GM18951 (cell line): ENCODE results near the gene ASL.
"Not testable (repeated sequence)": the region's sequence is repeated elsewhere in the genome, so short reads cannot be mapped to it uniquely, and the experiment has no call there.

Experiments used
- POLR2A ChIP-seq: IDR thresholded peaks from 4 replicates; pipeline ENCODE4 v1.6.1; 2011; ENCODE audit warnings: mild to moderate bottlenecking; ENCODE audit not compliant: insufficient read length, insufficient read depth; ENCODE audit errors: extremely low read depth
- in situ Hi-C: fragments of 300-500 bp; cut with MboI; formaldehyde crosslinking; loops from one replicate; pipeline ENCODE4 v1.12.0; 2022; ENCODE audit warnings: low sequenced_read_pairs, mixed read lengths, inconsistent platforms; ENCODE audit not compliant: unreplicated experiment

The ASL gene

GRCh38 chr7:66075590-66076461 is at the start of gene ASL:
ASL (plus strand) TSS chr7:66075819; CDS start chr7:66076082, 263 bp downstream.
- peak; percentile 94 for TF ChIP-seq POLR2A
- in situ Hi-C loops, result no loop called here

DNA sequence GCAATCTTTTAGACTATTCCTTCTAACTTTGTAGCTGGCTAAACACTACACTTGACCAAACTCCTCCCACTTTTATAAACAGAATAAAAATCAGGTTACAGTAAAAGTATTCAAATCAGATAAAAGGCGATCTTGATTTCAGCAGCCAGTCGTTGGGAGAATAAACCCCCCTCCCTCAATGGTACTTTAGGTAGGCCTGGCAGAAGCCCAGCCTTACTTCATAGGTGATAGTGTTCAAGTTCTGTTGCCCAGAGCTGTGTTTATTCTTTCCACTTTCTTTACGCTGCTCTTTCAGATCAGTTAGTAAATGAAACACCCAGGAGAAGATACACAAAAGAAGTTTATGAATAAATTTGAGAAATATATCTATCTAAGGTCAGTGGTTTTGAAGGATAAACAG is 47.3 kb upstream of the ASL start:
- in situ Hi-C loops, result not testable (repeated sequence)

DNA sequence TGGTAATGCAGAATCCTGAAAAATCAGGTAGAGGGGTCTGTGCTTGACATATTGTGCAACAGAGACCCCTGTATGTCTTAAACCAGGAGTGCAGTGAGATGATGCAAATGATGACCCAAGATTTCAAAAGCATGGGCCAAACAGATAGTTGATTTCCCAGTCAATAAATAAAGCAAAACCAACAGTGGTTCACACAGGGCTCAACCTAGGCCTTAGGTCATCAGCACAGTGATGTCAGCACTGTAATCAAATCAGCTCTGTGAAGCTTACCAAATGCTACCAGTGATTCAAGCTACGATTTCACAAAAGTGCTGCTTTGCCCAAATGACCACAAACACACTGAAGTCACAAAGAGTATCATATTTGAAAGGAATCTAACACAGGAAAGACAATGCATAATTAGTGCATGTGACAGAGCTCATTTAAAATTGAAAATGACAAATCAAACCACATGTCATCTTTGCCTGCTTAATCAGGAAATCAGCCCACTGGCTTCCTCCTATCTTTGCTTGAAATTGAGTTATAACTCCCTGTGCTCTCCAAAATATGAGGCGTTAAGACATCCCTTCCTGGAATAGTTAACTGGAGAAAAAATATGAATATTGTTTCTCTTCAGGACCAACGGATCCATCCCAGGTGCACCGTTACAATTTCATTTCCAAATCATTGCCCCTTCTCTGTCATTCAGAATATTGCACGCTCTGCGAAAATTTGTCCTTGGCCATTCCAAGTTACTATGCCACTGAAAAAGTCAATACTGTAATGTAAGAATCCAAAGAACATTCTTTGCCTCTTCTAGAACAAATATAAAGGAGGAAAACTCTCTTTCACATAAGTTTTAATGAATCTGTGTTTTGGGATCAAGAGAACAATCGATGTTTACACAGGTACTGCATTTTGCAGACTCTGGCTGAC is 41.9 kb upstream of the ASL start:
- TF ChIP-seq POLR2A, result no peak
- in situ Hi-C loops, result no loop called here

- in situ Hi-C loops, result not testable (repeated sequence)
Measured at GRCh38 chr7:66034436-66035010, 41.1 kb upstream of the ASL start.

DNA sequence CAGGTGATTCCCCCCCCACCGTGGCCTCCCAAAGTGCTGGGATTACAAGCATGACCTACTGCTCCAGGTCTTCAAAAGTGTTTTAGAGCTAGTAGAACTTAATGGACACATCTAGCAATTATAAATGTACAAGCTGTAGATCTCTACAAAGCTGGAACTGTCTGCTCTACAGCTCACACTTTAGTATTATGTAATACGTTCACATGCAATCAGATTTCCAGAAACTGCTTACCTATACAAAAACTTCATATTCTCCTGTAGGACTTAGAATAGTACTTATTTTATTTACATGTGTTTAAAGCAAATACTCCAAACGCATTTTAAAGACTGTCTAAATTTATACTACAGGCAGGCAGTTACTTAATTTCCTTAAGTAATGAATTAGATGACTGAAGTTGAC is 39.2 kb upstream of the ASL start:
- in situ Hi-C loops, result no loop called here
- no peak for TF ChIP-seq POLR2A

GRCh38 chr7:66036788-66037187 is 38.8 kb upstream of the ASL start:
- TF ChIP-seq POLR2A, result no peak
- in situ Hi-C loops, result no loop called here

- no peak for TF ChIP-seq POLR2A
- in situ Hi-C loops, result no loop called here
Measured at GRCh38 chr7:66039094-66039670, 36.4 kb upstream of the ASL start.

- no peak for TF ChIP-seq POLR2A
- in situ Hi-C loops, result no loop called here
Measured at GRCh38 chr7:66043681-66044497, 31.7 kb upstream of the ASL start.

DNA sequence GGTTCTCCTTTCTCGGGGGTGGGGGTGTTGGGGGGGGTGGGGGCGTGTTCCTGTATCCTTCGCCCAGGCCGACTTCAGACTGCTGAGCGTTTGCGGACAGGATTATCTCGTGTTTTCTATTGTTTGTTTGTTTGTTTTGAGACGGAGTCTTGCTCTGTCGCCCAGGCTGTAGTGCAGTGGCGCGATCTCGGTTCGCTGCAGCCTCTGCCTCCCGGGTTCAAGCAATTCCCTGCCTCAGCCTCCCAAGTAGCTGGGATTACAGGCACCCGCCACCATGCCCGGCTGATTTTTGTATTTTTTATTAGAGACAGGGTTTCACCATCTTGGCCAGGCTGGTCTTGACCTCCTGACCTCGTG is 31.1 kb upstream of the ASL start:
- in situ Hi-C loops, result not testable (repeated sequence)

DNA sequence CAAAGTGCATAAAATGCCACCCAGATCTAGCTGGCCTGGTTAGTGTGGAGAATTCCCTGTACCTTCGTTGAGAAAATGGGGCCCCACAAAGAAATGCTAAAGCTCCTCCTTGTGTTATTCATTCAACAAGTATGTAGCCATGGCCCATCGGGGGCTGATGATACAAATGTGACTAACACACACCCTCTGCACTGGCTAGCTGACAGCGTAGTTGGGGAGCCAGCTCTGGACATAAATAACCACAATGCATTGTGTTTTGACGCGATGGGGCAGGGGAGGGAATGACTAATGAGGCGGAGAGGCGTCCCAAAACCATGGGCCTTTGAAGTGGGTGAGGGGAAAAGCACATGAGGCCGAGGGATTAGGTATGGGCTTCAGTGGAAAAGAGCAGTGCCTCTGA is 28.2 kb upstream of the ASL start:
- TF ChIP-seq POLR2A, result no peak
- in situ Hi-C loops, result no loop called here

DNA sequence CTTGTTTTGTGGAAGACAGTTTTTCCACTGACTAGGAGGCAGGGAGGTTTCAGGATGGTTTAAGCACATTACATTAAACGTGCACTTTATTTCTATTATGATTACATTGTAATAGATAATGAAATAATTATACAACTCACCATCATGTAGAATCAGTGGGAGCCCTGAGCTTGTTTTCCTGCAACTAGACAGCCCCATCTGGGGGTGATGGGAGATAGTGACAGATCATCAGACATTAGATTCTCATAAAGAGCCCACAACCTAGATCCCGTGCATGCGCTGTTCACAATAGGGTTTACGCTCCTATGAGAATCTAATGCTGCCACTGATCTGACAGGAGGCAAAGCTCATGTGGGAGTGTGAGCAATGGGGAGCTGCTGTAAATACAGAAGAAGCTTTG is 25.7 kb upstream of the ASL start:
- in situ Hi-C loops, result not testable (repeated sequence)

GRCh38 chr7:66050337-66050957 is 25.2 kb upstream of the ASL start:
- in situ Hi-C loops, result no loop called here
- TF ChIP-seq POLR2A, result no peak
